Measurements from ENCODE around the gene NARF.

- TF ChIP-seq CTCF (conservative IDR thresholded peaks at IDR 0.05; ENCODE audit: low read depth in 2 of 2) (no peak), EZH2 (IDR thresholded peaks at IDR 0.05; ENCODE audit: low read depth, unreplicated experiment) (no peak), POLR2AphosphoS5 (IDR thresholded peaks at IDR 0.05; ENCODE audit: low read depth) (no peak), ETS1 (IDR thresholded peaks at IDR 0.05) (no peak), EZH2phosphoT487 (IDR thresholded peaks at IDR 0.05; ENCODE audit: unreplicated experiment) (no peak), NANOG (IDR thresholded peaks at IDR 0.05; ENCODE audit: borderline replicate concordance) (no peak), REST (IDR thresholded peaks at IDR 0.05; ENCODE audit: unreplicated experiment) (no peak), CREB1 (CRISPR knock-in tag; IDR thresholded peaks at IDR 0.05; ENCODE audit: low read depth) (no peak)
Measured at GRCh38 chr17:82442643-82443464, 15.7 kb upstream of the NARF start.
